ENCODE data around the gene SYT15B. TPM values are rescaled to one million over a fixed set of nuclear protein-coding genes. Genes with fewer than 3 reads are reported as not detected.
"Not testable (repeated sequence)": the region's sequence is repeated elsewhere in the genome, so short reads cannot be mapped to it uniquely, and the experiment has no call there.

The SYT15B gene
- total and polyA plus RNA-seq, 2 donors from 2014 or later: 0.39 to 5.7 TPM

DNA sequence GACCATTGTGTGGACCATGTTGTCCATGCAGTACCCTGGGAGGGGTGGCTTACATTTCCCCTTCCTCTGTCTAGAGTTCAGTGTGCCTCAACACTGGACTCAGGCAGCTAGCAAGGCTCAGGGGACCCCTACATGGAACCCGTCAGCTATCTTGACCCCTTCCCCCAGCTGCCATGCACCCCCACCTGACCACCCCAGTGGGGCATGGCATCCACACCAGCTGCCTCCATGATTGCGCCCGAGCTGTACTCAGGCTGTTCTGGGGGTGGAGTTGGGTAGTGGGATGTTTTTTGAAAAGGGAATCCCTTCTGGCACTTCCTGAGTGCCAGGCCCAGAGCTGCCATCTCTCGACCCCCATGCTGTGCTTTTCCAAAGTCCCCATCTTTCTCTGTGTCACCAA is 1.8 kb upstream of the SYT15B start:
- H3K4me1 ChIP-seq (ENCODE audit: control insufficient read depth in 2 of 3, insufficient read depth in 2 of 3, low read depth in 1 of 3, low read length in 3 of 3); intact Hi-C loops (cut with DNase I); H3K4me3 ChIP-seq (ENCODE audit: low read length in 3 of 3); H3K9me3 ChIP-seq (ENCODE audit: control insufficient read depth in 2 of 3, insufficient read depth in 1 of 3, low read length in 3 of 3); FAIRE-seq; H3K9ac ChIP-seq (ENCODE audit: low read length in 3 of 3); DNase-seq; H3K36me3 ChIP-seq (ENCODE audit: control insufficient read depth in 2 of 3, insufficient read depth in 3 of 3, low read length in 3 of 3); H3K27ac ChIP-seq (ENCODE audit: low read depth in 2 of 2, low read length in 2 of 2); H3K27me3 ChIP-seq (ENCODE audit: control insufficient read depth, insufficient read depth, low read length): not testable (repeated sequence)

DNA sequence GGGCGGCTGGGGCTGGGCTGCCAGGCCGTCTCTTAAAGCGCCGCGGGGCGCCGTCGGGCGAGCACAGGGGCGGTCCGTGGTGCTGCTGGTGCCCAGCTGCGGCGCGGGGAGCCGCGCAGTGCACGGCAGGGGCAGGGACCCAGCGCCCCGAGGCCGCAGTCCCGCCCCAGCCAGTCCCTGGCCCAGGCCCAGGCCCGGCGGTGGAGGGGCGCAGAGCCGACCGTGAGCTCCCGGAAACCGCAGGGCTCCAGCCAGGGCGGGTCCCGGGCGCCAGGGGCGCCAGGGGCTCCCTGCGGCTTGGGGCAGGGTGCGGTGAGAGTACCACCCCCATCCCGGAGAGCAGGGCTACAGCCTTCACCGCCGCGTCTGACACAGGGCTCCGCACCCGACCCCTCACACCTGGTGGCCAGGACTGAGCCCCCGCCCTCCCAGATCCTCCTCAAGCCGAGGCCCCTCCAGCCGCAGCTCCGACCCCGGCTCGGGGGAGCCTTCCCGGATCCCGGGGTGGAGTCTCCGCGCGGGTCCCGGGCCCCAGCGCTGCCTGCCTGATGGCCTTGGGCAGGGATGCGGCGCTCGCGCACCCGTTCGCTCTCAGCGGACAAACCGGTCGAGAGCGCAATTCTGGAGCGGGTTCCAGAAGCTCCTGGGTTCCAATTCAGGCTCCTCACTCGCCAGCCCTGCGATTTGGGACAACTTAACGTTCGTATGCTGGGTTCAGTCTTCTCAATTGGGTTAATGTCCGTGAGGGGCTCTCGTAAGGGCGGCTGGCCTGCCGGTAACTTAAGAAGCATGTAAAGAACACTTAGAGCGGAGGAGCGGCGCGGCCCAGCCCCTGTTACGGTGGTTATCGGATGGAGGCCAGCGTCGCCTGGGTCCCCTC is 478 bp downstream of the SYT15B start:
- FAIRE-seq; H3K4me1 ChIP-seq (ENCODE audit: control insufficient read depth in 2 of 3, insufficient read depth in 2 of 3, low read depth in 1 of 3, low read length in 3 of 3); H3K27ac ChIP-seq (ENCODE audit: low read depth in 2 of 2, low read length in 2 of 2); intact Hi-C loops (cut with DNase I); H3K9me3 ChIP-seq (ENCODE audit: control insufficient read depth in 2 of 3, insufficient read depth in 1 of 3, low read length in 3 of 3); H3K27me3 ChIP-seq (ENCODE audit: control insufficient read depth, insufficient read depth, low read length); H3K9ac ChIP-seq (ENCODE audit: low read length in 3 of 3); H3K4me3 ChIP-seq (ENCODE audit: low read length in 3 of 3); H3K36me3 ChIP-seq (ENCODE audit: control insufficient read depth in 2 of 3, insufficient read depth in 3 of 3, low read length in 3 of 3): not testable (repeated sequence)
- DNase-seq: peak in 4 of 5 donors; percentile 0 to 37 (median 12)

DNA sequence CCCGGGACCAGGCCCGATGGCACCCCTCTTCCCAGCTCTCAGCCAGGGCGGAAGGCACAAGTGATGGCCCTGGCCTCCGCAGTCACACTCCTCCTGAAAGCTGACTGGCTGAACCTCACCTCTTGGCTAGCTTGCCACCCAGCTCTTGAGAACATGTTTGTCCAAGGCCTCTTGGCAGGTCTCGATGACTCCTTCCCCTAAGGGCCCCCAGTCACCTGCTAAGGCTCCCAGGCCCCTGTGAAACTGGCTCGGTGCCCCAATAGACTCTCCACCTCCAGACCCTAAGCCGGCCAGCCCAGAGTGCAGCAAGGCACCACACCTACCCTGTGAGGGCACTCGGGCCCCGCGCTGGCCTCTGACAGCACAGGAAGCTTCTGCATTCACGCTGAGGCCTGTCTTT is 4.5 kb downstream of the SYT15B start:
- H3K27ac ChIP-seq (ENCODE audit: low read depth in 2 of 2, low read length in 2 of 2); intact Hi-C loops (cut with DNase I); H3K9ac ChIP-seq (ENCODE audit: low read length in 3 of 3); H3K9me3 ChIP-seq (ENCODE audit: control insufficient read depth in 2 of 3, insufficient read depth in 1 of 3, low read length in 3 of 3); H3K4me1 ChIP-seq (ENCODE audit: control insufficient read depth in 2 of 3, insufficient read depth in 2 of 3, low read depth in 1 of 3, low read length in 3 of 3); H3K36me3 ChIP-seq (ENCODE audit: control insufficient read depth in 2 of 3, insufficient read depth in 3 of 3, low read length in 3 of 3); H3K4me3 ChIP-seq (ENCODE audit: low read length in 3 of 3); FAIRE-seq; H3K27me3 ChIP-seq (ENCODE audit: control insufficient read depth, insufficient read depth, low read length); DNase-seq: not testable (repeated sequence)

DNA sequence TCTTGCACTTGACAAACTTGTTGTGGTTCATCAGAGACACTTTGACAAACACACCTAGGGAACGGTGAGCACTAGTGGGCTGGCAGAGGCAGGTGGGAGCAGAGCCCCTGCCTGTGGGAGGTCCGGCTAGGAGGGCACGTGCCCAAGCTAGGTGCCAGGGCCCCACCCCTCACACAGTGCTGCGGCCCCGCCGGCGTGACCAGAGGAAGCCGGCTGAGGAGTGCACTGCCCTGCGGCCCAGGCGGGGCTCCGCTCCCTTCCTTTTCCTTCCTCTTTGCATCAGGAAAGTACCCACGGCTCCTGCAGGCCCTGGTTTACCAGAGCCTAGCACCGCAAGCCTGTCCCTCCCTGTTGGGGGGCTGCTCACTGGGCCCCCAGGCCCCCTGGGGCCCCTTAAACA is 7.2 kb downstream of the SYT15B start:
- H3K27ac ChIP-seq (ENCODE audit: low read depth in 2 of 2, low read length in 2 of 2); intact Hi-C loops (cut with DNase I); H3K27me3 ChIP-seq (ENCODE audit: control insufficient read depth, insufficient read depth, low read length); H3K9ac ChIP-seq (ENCODE audit: low read length in 3 of 3); H3K36me3 ChIP-seq (ENCODE audit: control insufficient read depth in 2 of 3, insufficient read depth in 3 of 3, low read length in 3 of 3); DNase-seq; FAIRE-seq; H3K9me3 ChIP-seq (ENCODE audit: control insufficient read depth in 2 of 3, insufficient read depth in 1 of 3, low read length in 3 of 3); H3K4me3 ChIP-seq (ENCODE audit: low read length in 3 of 3); H3K4me1 ChIP-seq (ENCODE audit: control insufficient read depth in 2 of 3, insufficient read depth in 2 of 3, low read depth in 1 of 3, low read length in 3 of 3): not testable (repeated sequence)

GRCh38 chr10:47753871-47754270 is 9.5 kb downstream of the SYT15B start:
- FAIRE-seq; DNase-seq; H3K9me3 ChIP-seq (ENCODE audit: control insufficient read depth in 2 of 3, insufficient read depth in 1 of 3, low read length in 3 of 3); H3K4me3 ChIP-seq (ENCODE audit: low read length in 3 of 3); H3K27me3 ChIP-seq (ENCODE audit: control insufficient read depth, insufficient read depth, low read length); H3K27ac ChIP-seq (ENCODE audit: low read depth in 2 of 2, low read length in 2 of 2); intact Hi-C loops (cut with DNase I); H3K9ac ChIP-seq (ENCODE audit: low read length in 3 of 3); H3K4me1 ChIP-seq (ENCODE audit: control insufficient read depth in 2 of 3, insufficient read depth in 2 of 3, low read depth in 1 of 3, low read length in 3 of 3); H3K36me3 ChIP-seq (ENCODE audit: control insufficient read depth in 2 of 3, insufficient read depth in 3 of 3, low read length in 3 of 3): not testable (repeated sequence)

- H3K9ac ChIP-seq (ENCODE audit: low read length in 3 of 3); H3K9me3 ChIP-seq (ENCODE audit: control insufficient read depth in 2 of 3, insufficient read depth in 1 of 3, low read length in 3 of 3); H3K27ac ChIP-seq (ENCODE audit: low read depth in 2 of 2, low read length in 2 of 2); H3K4me1 ChIP-seq (ENCODE audit: control insufficient read depth in 2 of 3, insufficient read depth in 2 of 3, low read depth in 1 of 3, low read length in 3 of 3); H3K36me3 ChIP-seq (ENCODE audit: control insufficient read depth in 2 of 3, insufficient read depth in 3 of 3, low read length in 3 of 3); H3K27me3 ChIP-seq (ENCODE audit: control insufficient read depth, insufficient read depth, low read length); H3K4me3 ChIP-seq (ENCODE audit: low read length in 3 of 3); FAIRE-seq; DNase-seq; intact Hi-C loops (cut with DNase I): not testable (repeated sequence)
Observed at GRCh38 chr10:47753176-47753575, 10.2 kb downstream of the SYT15B start.

DNA sequence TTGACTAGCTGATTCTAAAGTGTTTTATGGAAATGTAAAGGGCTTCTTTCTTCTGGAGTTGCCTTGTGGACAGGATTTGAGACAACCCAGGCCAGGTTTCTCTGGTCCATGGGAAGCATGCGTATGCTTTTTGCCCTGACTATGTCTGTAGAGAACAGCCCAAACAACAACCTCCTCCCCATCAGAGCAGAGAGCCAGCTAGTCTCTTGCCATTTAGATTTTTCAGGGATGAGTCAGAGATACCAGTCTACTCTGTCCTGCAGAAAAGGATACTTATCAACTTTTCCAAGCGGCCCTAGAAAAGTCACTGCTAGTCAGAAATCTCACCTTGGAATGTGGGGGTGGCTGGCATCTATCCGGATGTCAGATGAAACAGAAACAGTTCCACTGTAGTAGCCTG is 11.6 kb downstream of the SYT15B start:
- H3K27me3 ChIP-seq (ENCODE audit: control insufficient read depth, insufficient read depth, low read length); H3K36me3 ChIP-seq (ENCODE audit: control insufficient read depth in 2 of 3, insufficient read depth in 3 of 3, low read length in 3 of 3); H3K9me3 ChIP-seq (ENCODE audit: control insufficient read depth in 2 of 3, insufficient read depth in 1 of 3, low read length in 3 of 3); intact Hi-C loops (cut with DNase I); H3K9ac ChIP-seq (ENCODE audit: low read length in 3 of 3); H3K4me1 ChIP-seq (ENCODE audit: control insufficient read depth in 2 of 3, insufficient read depth in 2 of 3, low read depth in 1 of 3, low read length in 3 of 3); H3K27ac ChIP-seq (ENCODE audit: low read depth in 2 of 2, low read length in 2 of 2); FAIRE-seq; H3K4me3 ChIP-seq (ENCODE audit: low read length in 3 of 3); DNase-seq: not testable (repeated sequence)

GRCh38 chr10:47750360-47750759 is 13.0 kb downstream of the SYT15B start:
- DNase-seq; FAIRE-seq; H3K27ac ChIP-seq (ENCODE audit: low read depth in 2 of 2, low read length in 2 of 2); H3K4me3 ChIP-seq (ENCODE audit: low read length in 3 of 3); H3K27me3 ChIP-seq (ENCODE audit: control insufficient read depth, insufficient read depth, low read length); H3K9ac ChIP-seq (ENCODE audit: low read length in 3 of 3); H3K36me3 ChIP-seq (ENCODE audit: control insufficient read depth in 2 of 3, insufficient read depth in 3 of 3, low read length in 3 of 3); intact Hi-C loops (cut with DNase I); H3K9me3 ChIP-seq (ENCODE audit: control insufficient read depth in 2 of 3, insufficient read depth in 1 of 3, low read length in 3 of 3); H3K4me1 ChIP-seq (ENCODE audit: control insufficient read depth in 2 of 3, insufficient read depth in 2 of 3, low read depth in 1 of 3, low read length in 3 of 3): not testable (repeated sequence)

Measured in kidney (tissue), 11 donors.